ENCODE data around the gene PSTPIP2.

- TF ChIP-seq CTCF (IDR thresholded peaks at IDR 0.05) (no peak), POLR2A (IDR thresholded peaks at IDR 0.05) (no peak), POLR2AphosphoS5 (IDR thresholded peaks at IDR 0.05) (no peak)
These were observed 73.8 kb downstream of the PSTPIP2 start for GRCh38 chr18:45998244-45998643.

Measured in prostate gland (tissue), 2 donors.